Activated CD4-positive, alpha-beta T cell treated with anti-CD3 and anti-CD28 coated beads for 48 hours (primary cell): ENCODE measurements around the gene FBXO34.
A peak's percentile ranks its signal among the peaks of the same experiment; 100 is the strongest.
"Not testable (repeated sequence)": the region's sequence is repeated elsewhere in the genome, so short reads cannot be mapped to it uniquely, and the experiment has no call there.

ENCODE experiments used
- DNase-seq: peaks from one replicate; pipeline ENCODE4 v3.0.0-alpha.2; 2020

FBXO34 gene

DNA sequence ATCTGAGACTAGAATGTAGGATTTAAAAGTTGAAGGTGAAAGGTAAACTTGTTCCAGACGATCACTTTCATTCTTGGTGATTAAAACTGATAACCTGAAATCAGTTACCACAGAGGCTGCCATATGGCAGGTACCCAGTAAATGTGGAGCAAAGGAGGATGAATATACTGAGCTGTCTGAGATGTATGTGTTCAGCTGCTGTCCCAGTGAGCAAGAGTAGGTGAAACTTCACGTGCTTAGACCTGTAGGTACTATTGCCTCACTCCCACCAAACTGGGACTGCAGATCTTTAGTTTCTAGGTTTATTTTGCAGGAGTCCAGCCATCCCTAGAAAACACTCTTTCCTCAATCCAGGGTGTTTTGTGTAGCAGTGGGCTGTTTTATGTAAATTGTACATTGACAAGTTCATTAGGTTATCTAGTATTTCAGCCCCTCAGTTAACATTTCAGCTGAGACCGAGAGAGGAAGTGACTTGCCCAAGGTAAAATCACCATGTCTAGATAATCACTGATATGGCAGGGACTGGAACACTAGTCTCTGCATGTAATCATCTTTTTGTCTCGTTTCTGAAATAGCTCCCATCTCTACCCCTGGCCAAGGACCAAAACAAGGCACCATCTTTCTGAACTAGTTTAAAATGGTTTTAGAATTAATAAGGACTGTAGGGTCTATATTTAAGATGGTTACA is 77.7 kb downstream of the FBXO34 start:
- no peak for DNase-seq

- DNase-seq = no peak
These were observed 78.3 kb downstream of the FBXO34 start for GRCh38 chr14:55349565-55349964.

DNA sequence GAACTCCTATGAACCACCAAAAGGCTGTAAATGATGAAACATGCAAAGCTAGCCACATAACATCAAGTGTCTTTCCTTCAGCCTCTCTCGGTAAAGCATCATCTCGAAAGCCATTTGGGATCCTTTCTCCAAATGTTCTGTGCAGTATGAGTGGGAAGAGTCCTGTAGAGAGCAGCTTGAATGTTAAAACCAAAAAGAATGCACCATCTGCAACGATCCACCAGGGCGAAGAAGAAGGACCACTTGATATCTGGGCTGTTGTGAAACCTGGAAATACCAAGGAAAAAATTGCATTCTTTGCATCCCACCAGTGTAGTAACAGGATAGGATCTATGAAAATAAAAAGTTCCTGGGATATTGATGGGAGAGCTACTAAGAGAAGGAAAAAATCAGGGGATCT is 79.2 kb downstream of the FBXO34 start:
- no peak for DNase-seq

- no peak for DNase-seq
These were observed 79.9 kb downstream of the FBXO34 start for GRCh38 chr14:55351111-55351510.

DNA sequence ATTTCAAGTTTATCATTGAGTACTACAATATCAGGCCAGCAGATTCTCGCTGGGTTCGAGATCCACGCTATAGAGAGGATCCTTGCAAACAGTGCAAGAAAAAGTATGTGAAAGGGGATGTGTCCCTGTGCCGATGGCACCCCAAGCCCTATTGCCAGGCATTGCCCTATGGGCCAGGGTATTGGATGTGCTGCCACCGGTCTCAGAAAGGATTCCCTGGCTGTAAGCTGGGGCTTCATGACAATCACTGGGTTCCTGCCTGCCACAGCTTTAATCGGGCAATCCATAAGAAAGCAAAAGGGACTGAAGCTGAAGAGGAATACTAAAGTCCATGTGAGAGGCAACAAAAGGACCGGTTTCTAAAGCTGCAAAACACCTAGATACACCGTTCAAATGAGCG is 81.0 kb downstream of the FBXO34 start:
- no peak for DNase-seq

DNA sequence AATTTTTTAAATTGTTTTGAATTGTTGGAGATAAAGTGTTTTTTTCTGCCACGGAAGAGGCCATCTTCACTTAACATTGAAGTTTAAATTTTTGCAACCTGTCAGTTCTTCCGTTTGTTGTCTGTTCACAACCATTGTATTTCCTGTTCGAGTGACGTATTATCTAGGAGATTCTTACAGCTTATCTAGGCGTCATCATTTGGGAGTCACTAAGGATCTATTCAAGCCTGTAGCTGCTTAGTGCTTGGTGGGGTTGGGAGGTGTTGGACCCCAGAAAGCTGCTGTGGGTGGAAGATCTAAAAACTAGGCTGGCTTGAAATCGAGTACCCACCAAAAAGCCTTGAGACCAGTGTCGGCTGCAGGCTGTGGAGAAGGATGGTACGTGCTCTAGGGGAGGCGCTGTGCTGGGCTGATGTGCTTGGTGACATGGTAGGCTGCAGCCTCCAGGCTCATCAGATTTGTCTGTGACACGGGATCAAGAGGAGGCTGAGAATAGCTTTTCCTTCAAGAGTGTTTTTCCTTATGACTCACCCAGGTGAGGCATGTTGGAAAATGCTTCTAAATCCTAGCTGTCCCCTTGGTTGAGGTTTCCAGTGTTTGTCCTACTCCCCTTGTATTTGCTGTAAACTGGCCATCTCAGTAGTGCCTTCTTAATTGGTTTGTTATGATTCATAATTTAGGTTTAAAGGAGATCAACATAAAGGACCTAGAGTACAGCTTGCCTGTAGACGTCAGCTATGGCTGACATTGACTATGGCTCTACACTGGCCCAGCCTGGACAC is 82.7 kb downstream of the FBXO34 start:
- DNase-seq = peak; percentile 14

DNA sequence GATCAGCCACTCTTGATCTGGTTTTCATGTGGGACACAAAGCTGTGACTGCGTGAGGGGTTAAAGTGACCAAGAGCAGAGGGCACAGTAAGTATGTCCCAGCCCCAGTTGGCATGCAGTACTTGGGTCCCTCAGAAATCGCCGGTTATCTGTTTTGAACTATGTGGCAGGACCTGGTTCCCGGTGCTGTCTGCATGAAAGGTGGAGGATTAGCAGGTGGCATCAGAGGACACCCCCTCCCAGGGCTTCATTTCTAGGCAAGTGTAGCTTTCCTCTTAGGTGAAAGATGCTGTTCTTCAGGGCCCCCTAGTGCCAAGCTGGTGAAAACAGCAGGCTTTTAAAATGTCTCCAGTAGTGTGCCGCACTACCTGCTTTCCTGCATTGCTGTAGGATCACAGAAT is 83.3 kb downstream of the FBXO34 start:
- peak; percentile 65 for DNase-seq

DNA sequence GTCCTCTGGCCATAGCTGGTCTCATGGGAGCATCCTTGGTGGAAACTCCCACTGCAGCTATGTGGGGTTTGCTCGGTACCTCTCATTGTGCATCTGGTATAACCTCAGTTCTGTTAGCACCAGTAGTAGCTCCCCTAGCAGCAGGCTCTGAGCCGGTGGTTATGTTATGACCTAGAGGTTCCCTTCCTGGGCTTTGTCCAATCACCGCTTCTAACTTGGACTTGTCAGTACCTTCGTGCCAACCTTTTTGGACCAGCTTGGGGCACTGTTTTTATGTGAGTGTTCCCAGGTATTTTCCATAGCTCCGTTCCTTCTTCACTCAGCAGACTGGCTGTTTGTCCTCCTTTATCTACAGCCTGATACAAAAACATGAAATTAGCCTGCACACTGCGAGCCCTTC is 84.7 kb downstream of the FBXO34 start:
- DNase-seq = no peak

DNA sequence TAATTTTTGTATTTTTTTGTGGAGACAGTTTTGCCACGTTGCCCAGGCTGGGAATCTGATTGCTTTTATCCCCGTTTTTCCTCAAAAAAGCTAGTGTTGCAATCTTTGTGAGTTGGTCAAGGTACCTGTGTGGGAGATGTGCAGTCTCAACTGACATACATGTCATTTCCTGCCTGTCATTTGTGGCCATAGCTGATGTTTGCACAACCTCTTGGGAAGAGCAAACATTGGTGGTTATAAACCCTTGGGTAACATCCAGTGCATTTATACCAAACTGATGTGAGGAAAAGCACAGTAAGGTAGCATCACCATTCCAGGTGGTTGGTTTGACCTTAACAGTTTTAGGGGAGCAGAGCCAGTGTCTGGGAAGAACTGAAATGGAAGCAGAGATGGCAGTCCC is 85.7 kb downstream of the FBXO34 start:
- no peak for DNase-seq

GRCh38 chr14:55359307-55359706 is 88.1 kb downstream of the FBXO34 start:
- no peak for DNase-seq

DNA sequence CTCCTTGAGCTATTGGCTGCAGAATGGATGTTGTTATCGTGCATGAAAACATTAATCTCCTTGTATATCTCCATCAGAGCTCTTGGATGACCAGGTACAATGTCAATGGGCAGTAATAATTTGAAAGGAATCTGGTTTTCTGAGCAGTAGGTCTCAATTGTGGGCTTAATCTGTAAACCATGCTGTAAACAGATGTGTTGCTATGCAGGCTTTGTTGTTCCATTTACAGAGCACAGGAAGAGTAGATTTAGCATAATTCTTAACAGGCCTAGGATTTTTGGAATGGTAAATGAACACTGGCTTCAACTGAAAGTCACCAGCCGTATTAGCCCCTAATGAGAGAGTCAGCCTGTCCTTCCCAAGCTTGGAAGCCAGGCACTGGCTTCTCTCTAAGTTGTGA is 90.0 kb downstream of the FBXO34 start:
- DNase-seq = no peak

DNA sequence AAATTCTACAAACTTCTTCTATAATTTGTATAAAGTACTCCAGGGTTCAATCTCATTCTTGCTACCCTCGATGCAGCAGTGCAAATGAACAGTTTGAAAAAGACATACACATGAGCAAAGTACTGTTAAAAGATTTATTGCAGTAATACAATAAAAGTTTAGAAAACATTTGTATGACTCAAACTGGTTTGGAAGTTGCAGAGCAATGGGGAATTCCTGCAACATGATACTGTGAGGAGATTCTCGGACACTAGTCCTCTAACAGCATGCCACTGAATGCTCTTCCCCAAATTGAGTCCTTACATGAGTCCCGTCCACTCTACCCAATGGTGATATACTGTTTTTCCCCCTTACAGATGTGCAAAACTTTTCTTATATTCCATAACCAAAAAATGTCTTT is 95.0 kb downstream of the FBXO34 start:
- DNase-seq = no peak

DNA sequence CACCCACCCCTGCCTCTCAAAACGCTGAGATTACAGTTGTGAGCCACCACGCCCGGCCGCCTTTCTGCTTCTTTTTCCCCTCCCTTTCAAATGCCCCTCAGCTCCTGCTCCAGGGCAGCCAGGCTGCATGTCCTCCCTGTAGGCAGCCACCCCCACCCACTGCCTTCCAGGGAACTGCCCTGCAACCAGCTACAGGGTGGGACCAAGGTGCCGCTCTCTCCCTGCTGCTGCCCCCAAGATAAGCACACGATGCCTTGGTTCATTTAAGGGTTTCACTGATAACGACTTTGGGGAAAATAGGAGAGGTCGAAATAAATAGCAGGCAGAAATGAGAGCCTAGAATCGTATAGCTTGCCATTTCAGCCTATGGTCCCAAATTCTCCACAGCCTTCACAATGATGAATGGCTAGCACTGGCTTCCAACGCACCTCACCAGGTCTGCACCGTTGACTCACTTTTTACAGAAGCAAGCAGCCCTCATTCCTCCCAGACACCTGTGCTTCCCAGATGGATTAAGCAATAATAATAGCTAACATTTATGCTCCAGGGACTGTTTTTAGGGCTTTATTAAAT is 99.7 kb downstream of the FBXO34 start:
- DNase-seq = no peak

DNA sequence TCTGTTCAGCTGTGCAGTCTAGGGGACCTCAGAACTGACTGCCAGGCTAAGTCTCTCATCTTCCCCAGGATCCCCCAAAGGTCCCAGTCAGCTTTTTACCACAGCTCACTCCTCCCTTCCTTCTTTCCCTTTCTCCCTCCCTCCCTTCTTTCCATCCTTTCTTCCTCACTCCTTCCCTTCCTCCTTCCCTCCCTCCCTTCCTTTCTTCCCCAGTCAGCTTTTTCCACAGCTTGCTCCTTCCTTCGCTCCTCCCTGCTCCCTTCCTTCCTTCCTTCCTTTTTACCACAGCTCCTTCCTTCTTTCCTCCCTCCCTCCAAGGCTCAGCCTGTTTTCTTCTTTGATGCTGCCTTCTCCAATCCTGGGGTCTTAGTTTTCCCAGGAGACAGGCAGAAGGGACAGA is 101.2 kb downstream of the FBXO34 start:
- DNase-seq = no peak

DNA sequence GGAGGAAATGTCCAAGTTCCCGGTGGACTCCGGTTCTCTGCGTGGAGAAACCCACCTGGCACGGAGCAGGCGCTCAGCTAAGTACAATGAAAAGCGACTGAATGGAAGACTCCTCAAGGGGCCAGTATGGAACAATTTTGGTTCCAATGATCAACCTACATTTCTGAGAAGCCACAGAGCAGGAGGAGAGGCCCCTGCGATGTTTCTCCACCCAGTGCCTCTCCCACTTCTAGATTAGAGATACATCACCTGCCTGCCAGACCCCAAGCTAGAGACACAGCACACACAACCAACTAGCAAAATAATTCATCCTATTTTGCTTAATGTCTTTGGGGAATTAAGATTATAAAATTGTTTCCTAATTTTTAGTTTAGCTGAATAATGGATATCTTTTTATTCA is 101.6 kb downstream of the FBXO34 start:
- no peak for DNase-seq

- DNase-seq = peak; percentile 23
These were observed 102.8 kb downstream of the FBXO34 start for GRCh38 chr14:55373784-55374705.

- DNase-seq = no peak
These were observed 103.5 kb downstream of the FBXO34 start for GRCh38 chr14:55374771-55375170.

DNA sequence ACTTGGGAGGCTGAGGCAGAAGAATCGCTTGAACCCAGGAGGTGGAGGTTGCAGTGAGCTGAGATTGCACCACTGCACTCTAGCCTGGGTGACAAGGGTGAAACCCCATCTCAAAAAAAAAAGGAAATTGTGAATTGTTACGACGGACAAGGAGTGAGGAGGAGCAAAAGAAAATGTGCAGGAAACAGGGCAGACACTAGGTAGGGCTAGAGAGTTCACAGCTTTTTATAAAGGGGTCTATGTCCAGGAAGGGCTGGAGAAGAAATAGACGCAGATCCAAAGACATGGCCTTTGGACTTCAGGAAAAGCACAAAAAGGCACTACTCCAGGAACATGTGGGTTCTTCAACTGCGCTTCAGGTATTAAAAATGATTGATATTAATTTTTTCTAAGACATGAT is 106.0 kb downstream of the FBXO34 start:
- no peak for DNase-seq

DNA sequence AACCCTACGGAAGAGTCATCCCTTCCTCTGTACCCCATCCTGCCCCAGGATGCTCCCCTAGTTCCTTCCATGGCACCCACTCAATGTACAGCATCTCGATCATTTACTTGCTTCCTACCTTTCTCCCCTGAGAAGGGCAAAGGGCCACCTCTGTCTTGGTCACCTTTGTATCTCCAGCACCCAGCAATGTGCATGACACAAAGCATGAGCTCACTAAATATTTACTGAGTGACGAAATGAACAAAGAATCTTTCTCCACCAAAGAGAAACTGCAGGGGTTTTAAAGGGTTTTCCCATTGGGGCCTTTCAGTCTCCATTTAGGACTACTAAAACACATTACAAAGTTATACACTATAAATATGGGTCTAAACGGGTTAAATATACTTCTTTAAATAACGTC is 109.8 kb downstream of the FBXO34 start:
- DNase-seq = no peak

GRCh38 chr14:55381561-55381960 is 110.3 kb downstream of the FBXO34 start:
- no peak for DNase-seq

- DNase-seq = no peak
These were observed 111.3 kb downstream of the FBXO34 start for GRCh38 chr14:55382483-55382882.

DNA sequence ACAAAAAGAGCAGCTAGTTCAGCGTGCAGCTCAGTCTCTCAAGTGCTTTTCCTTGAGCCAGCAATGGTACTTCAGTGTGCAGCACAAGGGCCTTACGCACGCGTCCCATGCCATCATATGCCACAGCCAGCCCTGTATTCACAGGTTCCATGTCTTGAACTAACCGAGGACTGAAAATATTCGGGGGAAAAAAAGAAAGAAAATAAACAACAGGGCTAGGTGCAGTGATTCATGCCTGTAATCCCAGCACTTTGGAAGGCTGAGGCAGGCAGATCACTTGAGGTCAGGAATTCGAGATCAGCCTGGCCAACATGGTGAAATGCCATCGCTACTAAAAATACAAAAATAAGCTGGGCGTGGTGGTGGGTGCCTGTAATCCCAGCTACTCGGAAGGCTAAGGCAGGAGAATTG is 111.8 kb downstream of the FBXO34 start:
- not testable (repeated sequence) for DNase-seq

DNA sequence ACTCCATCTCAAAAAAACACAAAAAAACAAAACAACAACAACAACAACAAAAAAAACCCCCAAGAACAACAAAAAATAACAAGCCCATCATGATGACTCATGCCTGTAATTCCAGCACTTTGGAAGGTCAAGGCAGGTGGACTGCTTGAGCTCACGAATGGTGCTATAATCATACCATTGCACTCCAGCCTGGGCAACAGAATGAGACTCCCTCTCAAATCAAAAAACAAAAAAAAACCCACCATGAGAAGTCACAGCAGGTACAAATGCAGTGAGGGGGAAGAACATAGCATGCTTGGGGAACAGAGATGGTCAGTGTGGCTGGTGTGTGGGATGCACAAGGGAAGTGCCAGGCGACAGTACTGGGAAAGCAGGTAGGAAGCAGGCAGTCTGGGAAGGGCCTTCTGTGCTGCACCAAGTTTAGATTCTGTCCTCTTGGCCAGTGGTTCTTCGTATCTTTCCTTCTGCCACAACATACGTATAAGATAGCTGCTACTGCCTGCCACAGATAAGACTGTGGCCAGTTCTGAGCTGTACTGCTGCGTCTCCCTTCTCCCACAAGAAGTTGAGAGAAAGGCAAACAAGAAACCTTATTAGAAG is 112.4 kb downstream of the FBXO34 start:
- no peak for DNase-seq
